Gastroesophageal sphincter (tissue), 3 donors: ENCODE measurements around the gene ZNF691.
"Not testable (repeated sequence)": the region's sequence is repeated elsewhere in the genome, so short reads cannot be mapped to it uniquely, and the experiment has no call there.

ENCODE experiments used
- CTCF ChIP-seq, 4 experiments: fragments of 200-600 bp in 2 of 4; fragments of 450-650 bp in 2 of 4; sonication (generic) in 1 of 4; IDR thresholded peaks; one replicate each; pipeline ENCODE4 v1.5.1; 2017 to 2019; ENCODE audit warnings: antibody characterized with exemption in 4 of 4, mild to moderate bottlenecking in 2 of 4, moderate library complexity in 2 of 4
- EP300 ChIP-seq: sonication (generic); formaldehyde crosslinking; IDR thresholded peaks from one replicate; pipeline ENCODE4 v1.6.1; 2017; ENCODE audit warnings: antibody characterized with exemption, mild to moderate bottlenecking
- POLR2A ChIP-seq, 2 donors: fragments of 450-650 bp; IDR thresholded peaks; one replicate each; pipeline ENCODE4 v1.6.1; 2017; ENCODE audit warnings: antibody characterized with exemption in 2 of 2, mild to moderate bottlenecking in 2 of 2, moderate library complexity in 1 of 2
- POLR2AphosphoS5 ChIP-seq: sonication (generic); formaldehyde crosslinking; IDR thresholded peaks from one replicate; pipeline ENCODE4 v1.6.1; 2017; ENCODE audit warnings: antibody characterized with exemption

GRCh38 chr1:42873108-42873507 lies 26.7 kb downstream of the ZNF691 start:
- TF ChIP-seq CTCF (IDR thresholded peaks at IDR 0.05); POLR2A (IDR thresholded peaks at IDR 0.05); EP300; POLR2AphosphoS5: not testable (repeated sequence)
